ENCODE measurements around the gene FBN3. TPM values are rescaled to one million over a fixed set of nuclear protein-coding genes. Genes with fewer than 3 reads are reported as not detected.

Gene FBN3
- total and polyA plus RNA-seq, 2 experiments from 2014 or later, result 5.6 to 15.1 TPM

DNA sequence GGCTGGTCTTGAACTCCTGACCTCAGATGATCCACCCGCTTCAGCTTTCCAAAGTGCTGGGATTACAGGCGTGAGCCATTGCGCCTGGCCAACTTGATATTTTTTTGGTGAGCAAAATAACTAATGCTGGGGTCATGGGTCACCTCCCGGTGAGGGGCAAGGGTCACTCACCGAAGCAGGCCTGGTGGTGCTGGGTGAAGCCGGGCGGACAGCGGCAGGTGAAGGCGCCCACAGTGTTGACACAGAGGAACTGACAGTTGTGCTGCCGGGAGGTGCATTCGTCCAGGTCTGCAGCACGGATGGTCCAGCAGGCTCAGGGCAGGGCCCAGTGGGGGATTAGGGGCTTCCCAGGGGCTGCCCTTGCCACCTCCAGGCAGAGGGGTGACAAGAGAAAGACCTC lies 68.6 kb downstream of the FBN3 start:
- DNase-seq (ENCODE audit: low read depth in 1 of 2, low spot score in 1 of 2), result no peak
- no peaks in the 10 kb centered on the region for H3K4me1 ChIP-seq (ENCODE audit: low read depth)
- no peak for TF ChIP-seq CTCF (IDR thresholded peaks at IDR 0.05; ENCODE audit: low read depth, low read length)
- H3K36me3 ChIP-seq, result no peaks in the 10 kb centered on the region
- no peak overlapping the region for H3K27ac ChIP-seq
- H3K4me3 ChIP-seq, result no peak overlapping the region
- H3K27me3 ChIP-seq, result no peaks in the 10 kb centered on the region
- H3K9me3 ChIP-seq (ENCODE audit: low read depth), result no peaks in the 10 kb centered on the region

GRCh38 chr19:8079988-8080387 lies 69.4 kb downstream of the FBN3 start:
- Histone ChIP-seq H3K27me3 (no peaks in the 10 kb centered on the region), H3K9me3 (ENCODE audit: low read depth) (no peaks in the 10 kb centered on the region), H3K36me3 (no peaks in the 10 kb centered on the region), H3K4me3 (no peak overlapping the region), H3K4me1 (ENCODE audit: low read depth) (no peaks in the 10 kb centered on the region), H3K27ac (no peak overlapping the region)
- TF ChIP-seq CTCF (IDR thresholded peaks at IDR 0.05; ENCODE audit: low read depth, low read length), result no peak
- DNase-seq (ENCODE audit: low read depth in 1 of 2, low spot score in 1 of 2), result no peak

DNA sequence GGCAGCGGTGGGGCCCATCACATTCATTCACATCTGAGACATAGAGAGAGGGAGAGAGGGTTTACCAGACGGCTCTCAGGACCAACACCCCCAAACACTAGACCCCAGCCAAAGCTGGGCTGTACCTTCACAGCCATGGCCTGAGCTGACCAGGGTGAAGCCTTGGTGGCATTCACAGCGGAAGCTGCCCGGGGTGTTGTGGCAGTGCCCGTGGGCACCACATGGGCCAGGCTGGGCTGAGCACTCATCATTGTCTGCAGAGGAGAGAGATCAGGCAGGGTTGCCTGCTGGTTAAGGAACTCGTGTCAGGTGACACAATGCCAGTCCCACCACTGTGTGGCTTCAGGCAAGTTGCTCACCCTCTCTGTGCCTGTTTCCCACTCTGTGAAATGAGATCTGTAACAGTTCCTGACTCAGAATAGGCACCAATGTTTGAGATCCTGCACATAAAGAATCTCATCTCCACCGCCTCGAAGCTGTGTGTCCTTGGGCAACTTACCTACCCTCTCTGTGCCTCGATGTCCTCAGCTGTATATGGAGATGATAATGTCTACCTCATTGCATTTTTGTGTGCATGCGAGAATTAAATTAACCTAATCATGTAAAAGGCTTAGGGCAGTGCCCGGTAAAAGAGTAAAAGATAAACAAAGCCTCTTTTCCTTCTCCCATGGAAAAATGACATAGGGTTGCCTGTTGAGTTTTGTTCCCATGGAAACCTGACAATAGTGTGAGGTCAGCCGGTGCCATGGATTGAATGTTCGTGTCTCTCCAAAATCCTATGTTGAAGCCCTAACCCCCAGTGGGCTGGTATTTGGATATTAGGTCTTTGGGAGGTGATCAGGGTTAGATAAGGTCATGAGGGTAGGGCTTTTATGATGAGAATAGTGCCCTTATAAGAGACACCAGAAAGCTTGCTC lies 74.0 kb downstream of the FBN3 start:
- no peak overlapping the region for H3K4me3 ChIP-seq
- H3K27ac ChIP-seq, result no peak overlapping the region
- no peaks in the 10 kb centered on the region for H3K36me3 ChIP-seq
- H3K27me3 ChIP-seq, result no peaks in the 10 kb centered on the region
- H3K9me3 ChIP-seq (ENCODE audit: low read depth), result no peaks in the 10 kb centered on the region
- H3K4me1 ChIP-seq (ENCODE audit: low read depth), result no peaks in the 10 kb centered on the region
- DNase-seq (ENCODE audit: low read depth in 1 of 2, low spot score in 1 of 2), result no peak
- TF ChIP-seq CTCF (IDR thresholded peaks at IDR 0.05; ENCODE audit: low read depth, low read length), result no peak

DNA sequence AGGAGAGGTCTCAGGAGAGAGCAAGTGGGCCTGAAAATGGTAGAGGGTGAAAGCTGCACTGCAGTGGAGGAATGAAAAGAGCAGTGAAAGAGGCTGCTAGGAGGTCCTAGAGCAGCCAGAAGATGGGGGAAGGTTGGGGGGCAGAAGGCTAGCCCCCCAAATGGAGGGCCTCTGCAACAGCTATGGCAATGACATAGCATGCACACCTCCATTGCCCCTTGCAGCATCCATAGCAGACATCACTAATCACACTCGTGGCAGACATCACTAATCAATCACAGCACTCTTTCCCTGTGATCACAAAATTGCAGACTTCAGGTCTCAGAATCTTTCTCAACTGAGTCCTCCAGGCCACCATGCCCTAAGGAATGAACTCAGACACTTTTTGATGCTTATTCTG lies 74.9 kb downstream of the FBN3 start:
- no peaks in the 10 kb centered on the region for H3K9me3 ChIP-seq (ENCODE audit: low read depth)
- DNase-seq (ENCODE audit: low read depth in 1 of 2, low spot score in 1 of 2), result no peak
- H3K4me1 ChIP-seq (ENCODE audit: low read depth), result no peaks in the 10 kb centered on the region
- TF ChIP-seq CTCF (IDR thresholded peaks at IDR 0.05; ENCODE audit: low read depth, low read length), result no peak
- H3K36me3 ChIP-seq, result no peaks in the 10 kb centered on the region
- no peaks in the 10 kb centered on the region for H3K27me3 ChIP-seq
- H3K27ac ChIP-seq, result no peak overlapping the region
- H3K4me3 ChIP-seq, result no peak overlapping the region

- H3K36me3 ChIP-seq, result no peaks in the 10 kb centered on the region
- no peak overlapping the region for H3K27ac ChIP-seq
- no peaks in the 10 kb centered on the region for H3K4me1 ChIP-seq (ENCODE audit: low read depth)
- H3K4me3 ChIP-seq, result no peak overlapping the region
- no peak for DNase-seq (ENCODE audit: low read depth in 1 of 2, low spot score in 1 of 2)
- H3K9me3 ChIP-seq (ENCODE audit: low read depth), result no peaks in the 10 kb centered on the region
- H3K27me3 ChIP-seq, result no peaks in the 10 kb centered on the region
- no peak for TF ChIP-seq CTCF (IDR thresholded peaks at IDR 0.05; ENCODE audit: low read depth, low read length)
Observed at GRCh38 chr19:8071912-8072311, 77.5 kb downstream of the FBN3 start.

Measured in cardiac muscle cell (in vitro differentiated cells and primary cell).